Upper lobe of right lung (tissue), 1 donor: ENCODE measurements around the gene ASIC3. TPM values are rescaled to one million over a fixed set of nuclear protein-coding genes. Genes with fewer than 3 reads are reported as not detected.
A peak's percentile ranks its signal among the peaks of the same experiment; 100 is the strongest.
"Not testable (repeated sequence)": the region's sequence is repeated elsewhere in the genome, so short reads cannot be mapped to it uniquely, and the experiment has no call there.

ENCODE experiments used
- ATAC-seq: fragments of 200-7000 bp; cut with Tn5 transposase; one replicate; pipeline ENCODE4 v1.9.1; 2020; ENCODE audit warnings: mild to moderate bottlenecking, moderate library complexity
- DNase-seq: peaks from one replicate; pipeline ENCODE4 v3.0.0-alpha.2; 2020
- H3K27ac ChIP-seq: fragments of 200-600 bp; one replicate; pipeline ENCODE4 v1.8.0; 2022
- H3K27me3 ChIP-seq: fragments of 200-600 bp; one replicate; pipeline ENCODE4 v1.8.0; 2022; ENCODE audit warnings: mild to moderate bottlenecking
- H3K36me3 ChIP-seq: fragments of 200-600 bp; one replicate; pipeline ENCODE4 v1.8.0; 2022
- H3K4me1 ChIP-seq: fragments of 200-600 bp; one replicate; pipeline ENCODE4 v1.8.0; 2022
- H3K4me3 ChIP-seq: fragments of 200-600 bp; one replicate; pipeline ENCODE4 v1.8.0; 2022; ENCODE audit warnings: mild to moderate bottlenecking
- H3K9me3 ChIP-seq: fragments of 200-600 bp; one replicate; pipeline ENCODE4 v1.8.0; 2022
- intact Hi-C: fragments of 100-400 bp; cut with DNase I; formaldehyde crosslinking; loops from one replicate; pipeline ENCODE4 v1.11.0; 2022
- total RNA-seq: library from RNA; stranded (reverse); fragmentation: NEBNext Ultra II Directional; extraction: Animal tissue kit (Norgen Biotek cat#: 25700); gene quantifications from one replicate; pipeline ENCODE4 v1.2.1, GENCODE V29; 2021
- TF ChIP-seq, protein P1 (sequence below): fragments of 200-600 bp; IDR thresholded peaks from one replicate; pipeline ENCODE4 v1.8.0; 2022; ENCODE audit warnings: antibody characterized with exemption
- donor health status: DM: no; HTN: yes; CAD: no; lungs with severe emphysema.

The ASIC3 gene
- total RNA-seq, 1 donor from 2014 or later = 2.6 TPM

DNA sequence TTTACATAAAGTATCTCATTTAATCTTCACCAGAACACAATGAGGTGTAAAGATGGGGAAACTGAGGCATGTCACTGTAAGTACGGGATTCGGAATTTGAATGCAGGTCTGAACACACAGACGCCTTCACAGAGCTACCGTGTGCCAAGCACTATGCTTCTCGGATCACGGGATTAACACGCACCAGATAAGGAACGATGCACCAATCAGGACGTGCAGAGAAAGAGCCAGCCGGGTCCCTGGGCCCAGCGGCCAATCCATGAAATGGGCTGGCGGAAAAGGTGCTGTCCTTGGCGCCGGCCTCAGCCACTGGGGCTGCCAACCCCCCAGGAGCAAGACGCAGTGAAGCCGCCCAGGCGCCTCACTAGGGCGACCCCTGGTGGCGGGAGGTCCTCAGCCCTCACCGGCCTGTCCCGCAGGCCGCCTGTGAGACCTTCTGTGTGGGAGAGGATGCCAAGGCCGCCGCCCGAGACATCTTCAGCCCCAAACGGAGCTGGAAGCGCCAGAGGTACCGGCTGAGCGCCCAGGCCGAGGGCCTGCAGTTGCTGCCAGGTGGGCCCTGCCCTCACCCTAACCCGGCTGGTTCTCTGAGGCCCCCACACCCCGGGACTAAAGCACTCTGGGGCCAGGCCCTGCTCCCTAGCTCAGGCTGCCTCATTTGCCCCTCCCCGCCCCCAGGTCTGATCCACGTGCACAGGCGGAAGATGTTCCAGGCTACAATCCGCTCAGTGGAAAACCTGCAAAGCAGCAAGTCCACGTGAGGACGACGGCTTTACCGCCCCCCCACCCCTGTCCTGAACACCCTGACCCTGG, 39.6 kb upstream of the ASIC3 start:
- H3K9me3 ChIP-seq = no peaks in the 10 kb centered on the region
- no peak overlapping the region for H3K27ac ChIP-seq
- H3K4me1 ChIP-seq = peaks cover 19% of the 10 kb centered on the region
- peaks cover 5% of the 10 kb centered on the region for H3K27me3 ChIP-seq
- TF ChIP-seq, protein P1, sequence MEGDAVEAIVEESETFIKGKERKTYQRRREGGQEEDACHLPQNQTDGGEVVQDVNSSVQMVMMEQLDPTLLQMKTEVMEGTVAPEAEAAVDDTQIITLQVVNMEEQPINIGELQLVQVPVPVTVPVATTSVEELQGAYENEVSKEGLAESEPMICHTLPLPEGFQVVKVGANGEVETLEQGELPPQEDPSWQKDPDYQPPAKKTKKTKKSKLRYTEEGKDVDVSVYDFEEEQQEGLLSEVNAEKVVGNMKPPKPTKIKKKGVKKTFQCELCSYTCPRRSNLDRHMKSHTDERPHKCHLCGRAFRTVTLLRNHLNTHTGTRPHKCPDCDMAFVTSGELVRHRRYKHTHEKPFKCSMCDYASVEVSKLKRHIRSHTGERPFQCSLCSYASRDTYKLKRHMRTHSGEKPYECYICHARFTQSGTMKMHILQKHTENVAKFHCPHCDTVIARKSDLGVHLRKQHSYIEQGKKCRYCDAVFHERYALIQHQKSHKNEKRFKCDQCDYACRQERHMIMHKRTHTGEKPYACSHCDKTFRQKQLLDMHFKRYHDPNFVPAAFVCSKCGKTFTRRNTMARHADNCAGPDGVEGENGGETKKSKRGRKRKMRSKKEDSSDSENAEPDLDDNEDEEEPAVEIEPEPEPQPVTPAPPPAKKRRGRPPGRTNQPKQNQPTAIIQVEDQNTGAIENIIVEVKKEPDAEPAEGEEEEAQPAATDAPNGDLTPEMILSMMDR = peak; percentile 74
- no peaks in the 10 kb centered on the region for H3K36me3 ChIP-seq
- H3K4me3 ChIP-seq = peak overlapping the region; percentile 24
- DNase-seq (peak; percentile 83), ATAC-seq (peak; percentile 65)
- intact Hi-C loops = no loop called here

DNA sequence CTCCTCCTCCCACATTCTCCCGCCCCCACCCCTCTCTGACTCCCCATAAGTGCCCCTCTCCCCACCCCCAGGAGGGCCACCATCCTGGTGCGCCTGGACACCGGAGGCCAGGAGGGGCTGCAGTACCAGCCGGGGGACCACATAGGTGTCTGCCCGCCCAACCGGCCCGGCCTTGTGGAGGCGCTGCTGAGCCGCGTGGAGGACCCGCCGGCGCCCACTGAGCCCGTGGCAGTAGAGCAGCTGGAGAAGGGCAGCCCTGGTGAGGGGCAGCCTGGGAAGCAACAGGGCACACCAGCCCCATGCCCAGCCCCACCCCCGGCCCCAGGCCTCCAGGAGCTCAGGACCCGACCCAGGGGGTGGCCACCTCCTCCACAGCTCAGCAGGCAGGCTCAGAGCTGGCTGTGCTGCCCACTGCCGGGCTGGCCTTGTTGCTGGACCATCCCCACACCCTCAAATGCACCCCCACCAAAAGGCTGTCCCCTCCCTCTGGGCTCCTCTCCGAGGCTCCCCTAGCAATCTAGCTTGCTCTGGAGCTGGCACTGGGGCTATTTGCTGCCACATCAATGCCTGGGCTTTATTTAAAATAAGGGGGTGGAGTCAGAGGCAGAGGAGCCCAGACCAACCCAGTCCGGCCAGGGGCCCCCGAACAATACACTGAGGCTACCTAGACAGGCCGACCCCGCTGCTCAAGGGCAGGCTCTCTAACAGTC, 38.8 kb upstream of the ASIC3 start:
- H3K9me3 ChIP-seq = no peaks in the 10 kb centered on the region
- ATAC-seq = no peak

DNA sequence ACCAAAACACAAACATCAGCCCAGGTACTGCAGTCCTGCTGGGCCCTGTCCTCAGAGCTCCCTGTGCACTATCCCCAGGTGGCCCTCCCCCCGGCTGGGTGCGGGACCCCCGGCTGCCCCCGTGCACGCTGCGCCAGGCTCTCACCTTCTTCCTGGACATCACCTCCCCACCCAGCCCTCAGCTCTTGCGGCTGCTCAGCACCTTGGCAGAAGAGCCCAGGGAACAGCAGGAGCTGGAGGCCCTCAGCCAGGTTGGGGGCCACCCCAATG, 38.4 kb upstream of the ASIC3 start:
- Histone ChIP-seq H3K27me3 (peaks cover 5% of the 10 kb centered on the region), H3K27ac (no peak overlapping the region), H3K36me3 (no peaks in the 10 kb centered on the region), H3K4me1 (peaks cover 19% of the 10 kb centered on the region), H3K4me3 (no peak overlapping the region), H3K9me3 (no peaks in the 10 kb centered on the region)
- intact Hi-C loops = no loop called here
- TF ChIP-seq, protein P1 = no peak
- no peak for DNase-seq
- no peak for ATAC-seq

More for the DNA sequence above, 38.8 kb upstream of the ASIC3 start:
- no peak for DNase-seq
- Histone ChIP-seq H3K36me3 (no peaks in the 10 kb centered on the region), H3K27ac (no peak overlapping the region), H3K4me1 (peaks cover 19% of the 10 kb centered on the region), H3K4me3 (no peak overlapping the region), H3K27me3 (peaks cover 5% of the 10 kb centered on the region)
- TF ChIP-seq, protein P1 = no peak
- intact Hi-C loops = no loop called here

DNA sequence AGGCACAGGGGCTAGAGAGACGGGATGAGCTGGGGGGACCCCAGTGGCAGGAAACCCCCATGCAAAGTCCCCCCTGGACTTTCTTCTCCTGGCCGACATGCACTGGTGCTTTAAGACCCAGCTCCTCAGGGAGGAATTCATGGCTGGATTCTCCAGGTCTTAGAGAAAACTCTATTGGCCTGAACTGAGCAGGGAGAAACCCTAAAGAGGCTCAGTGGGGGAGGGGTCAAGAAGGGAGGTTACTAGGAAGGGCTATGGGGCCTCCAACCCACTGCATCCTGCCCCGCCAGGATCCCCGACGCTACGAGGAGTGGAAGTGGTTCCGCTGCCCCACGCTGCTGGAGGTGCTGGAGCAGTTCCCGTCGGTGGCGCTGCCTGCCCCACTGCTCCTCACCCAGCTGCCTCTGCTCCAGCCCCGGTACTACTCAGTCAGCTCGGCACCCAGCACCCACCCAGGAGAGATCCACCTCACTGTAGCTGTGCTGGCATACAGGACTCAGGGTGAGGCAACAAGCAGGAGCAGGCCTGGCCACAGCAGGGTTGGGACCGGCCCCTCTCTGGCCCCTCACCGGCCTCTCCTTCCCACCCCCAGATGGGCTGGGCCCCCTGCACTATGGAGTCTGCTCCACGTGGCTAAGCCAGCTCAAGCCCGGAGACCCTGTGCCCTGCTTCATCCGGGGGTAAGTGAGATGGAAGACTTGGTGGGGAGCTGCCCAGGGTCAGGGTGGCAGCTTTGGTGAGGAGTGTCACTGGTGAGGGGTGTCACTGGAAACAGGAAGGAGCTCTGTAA, 37.8 kb upstream of the ASIC3 start:
- H3K27me3 ChIP-seq = peaks cover 5% of the 10 kb centered on the region
- H3K4me1 ChIP-seq = peaks cover 19% of the 10 kb centered on the region
- no peaks in the 10 kb centered on the region for H3K36me3 ChIP-seq
- intact Hi-C loops = no loop called here
- no peak overlapping the region for H3K4me3 ChIP-seq
- no peak for DNase-seq
- H3K9me3 ChIP-seq = no peaks in the 10 kb centered on the region
- peak; percentile 57 for ATAC-seq
- TF ChIP-seq, protein P1 = no peak
- H3K27ac ChIP-seq = no peak overlapping the region

DNA sequence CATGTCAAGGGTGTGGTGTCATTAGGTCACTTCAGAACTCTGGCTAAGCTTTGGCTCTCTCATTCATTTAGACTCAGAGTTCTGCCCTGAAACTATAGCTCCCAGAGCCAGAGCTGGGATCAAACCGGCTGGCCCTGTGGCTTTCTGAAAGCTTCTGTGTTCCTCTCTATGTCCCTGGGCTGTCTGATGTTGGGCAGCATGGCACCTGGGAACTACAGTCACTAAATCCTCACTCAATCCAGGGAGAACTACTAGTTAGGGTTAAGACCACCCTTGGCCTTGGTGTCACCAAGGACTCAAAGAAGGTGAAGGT, 37.3 kb upstream of the ASIC3 start:
- DNase-seq (no peak), ATAC-seq (no peak)
- intact Hi-C loops = no loop called here
- Histone ChIP-seq H3K36me3 (no peaks in the 10 kb centered on the region), H3K4me3 (no peak overlapping the region), H3K27ac (no peak overlapping the region), H3K27me3 (peaks cover 5% of the 10 kb centered on the region), H3K9me3 (no peaks in the 10 kb centered on the region), H3K4me1 (peaks cover 19% of the 10 kb centered on the region)
- TF ChIP-seq, protein P1 = no peak

DNA sequence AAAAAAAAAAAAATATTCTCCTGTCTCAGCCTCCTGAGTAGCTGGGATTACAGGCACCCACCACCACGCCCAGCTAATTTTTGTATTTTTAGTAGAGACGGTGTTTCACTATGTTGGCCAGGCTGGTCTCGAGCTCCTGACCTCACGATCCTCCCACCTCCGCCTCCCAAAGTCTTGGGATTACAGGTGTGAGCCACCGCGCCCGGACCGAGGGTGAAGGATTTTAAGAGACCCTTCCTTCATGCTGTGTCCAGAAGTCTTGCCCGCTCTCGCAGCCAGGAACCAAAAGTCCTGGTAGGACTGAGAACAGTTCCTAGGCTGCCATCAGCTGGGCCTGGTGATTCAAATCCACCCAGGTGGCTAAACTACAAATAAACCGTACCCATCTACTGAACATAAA, 36.7 kb upstream of the ASIC3 start:
- H3K4me3 ChIP-seq, H3K27me3 ChIP-seq, intact Hi-C loops, DNase-seq, ATAC-seq, H3K27ac ChIP-seq, H3K36me3 ChIP-seq, H3K9me3 ChIP-seq: not testable (repeated sequence)
- H3K4me1 ChIP-seq = peaks cover 19% of the 10 kb centered on the region
